GM19328 (cell line): ENCODE measurements around the gene SPTBN5.

Experiments used
- ATAC-seq: cut with Tn5 transposase; IDR thresholded peaks from one replicate; pipeline ENCODE4 v1.9.1; 2021; ENCODE audit warnings: mild to moderate bottlenecking, moderate library complexity; ENCODE audit not compliant: unreplicated experiment

Gene SPTBN5

GRCh38 chr15:41904541-41905005 is 10.7 kb upstream of the SPTBN5 start:
- no peak for ATAC-seq

GRCh38 chr15:41903782-41904181 is 9.9 kb upstream of the SPTBN5 start:
- ATAC-seq = no peak

GRCh38 chr15:41901431-41901830 is 7.6 kb upstream of the SPTBN5 start:
- ATAC-seq = no peak

GRCh38 chr15:41900526-41901380 is 6.9 kb upstream of the SPTBN5 start:
- no peak for ATAC-seq

- ATAC-seq = no peak
Observed at GRCh38 chr15:41899854-41900442, 6.1 kb upstream of the SPTBN5 start.

GRCh38 chr15:41897363-41897799 is 3.5 kb upstream of the SPTBN5 start:
- no peak for ATAC-seq

- ATAC-seq = no peak
Observed at GRCh38 chr15:41896566-41896965, 2.7 kb upstream of the SPTBN5 start.

GRCh38 chr15:41895957-41896356 is 2.1 kb upstream of the SPTBN5 start:
- no peak for ATAC-seq

- ATAC-seq = no peak
Observed at GRCh38 chr15:41895491-41895890, 1.6 kb upstream of the SPTBN5 start.

GRCh38 chr15:41894791-41895463 is 1.1 kb upstream of the SPTBN5 start:
- peak; percentile 76 for ATAC-seq

- ATAC-seq = no peak
Observed at GRCh38 chr15:41894251-41894790, 468 bp upstream of the SPTBN5 start.

- no peak for ATAC-seq
Observed at GRCh38 chr15:41892621-41893421, 1.0 kb downstream of the SPTBN5 start.

GRCh38 chr15:41891946-41892345 is 1.9 kb downstream of the SPTBN5 start:
- ATAC-seq = no peak

GRCh38 chr15:41891226-41891625 is 2.6 kb downstream of the SPTBN5 start:
- no peak for ATAC-seq

GRCh38 chr15:41890050-41890690 is 3.7 kb downstream of the SPTBN5 start:
- ATAC-seq = no peak

- no peak for ATAC-seq
Observed at GRCh38 chr15:41888662-41889253, 5.1 kb downstream of the SPTBN5 start.

GRCh38 chr15:41887893-41888292 is 6.0 kb downstream of the SPTBN5 start:
- ATAC-seq = no peak

GRCh38 chr15:41887161-41887560 is 6.7 kb downstream of the SPTBN5 start:
- no peak for ATAC-seq

GRCh38 chr15:41886741-41887140 is 7.1 kb downstream of the SPTBN5 start:
- ATAC-seq = no peak

- no peak for ATAC-seq
Observed at GRCh38 chr15:41885841-41886240, 8.0 kb downstream of the SPTBN5 start.
